Uterus (tissue), 2 donors: ENCODE results near the gene HIVEP2.

ENCODE experiments used
- CTCF ChIP-seq, 4 experiments: fragments of 200-600 bp in 2 of 4; fragments of 450-650 bp in 2 of 4; sonication (generic) in 2 of 4; IDR thresholded peaks; one replicate each; pipeline ENCODE4 v1.5.1; 2016 to 2019; ENCODE audit warnings: antibody characterized with exemption in 4 of 4, mild to moderate bottlenecking in 2 of 4, moderate library complexity in 1 of 4
- POLR2A ChIP-seq, 2 donors: fragments of 450-650 bp; IDR thresholded peaks; one replicate each; pipeline ENCODE4 v1.6.1; 2016; ENCODE audit warnings: antibody characterized with exemption in 2 of 2, mild to moderate bottlenecking in 1 of 2, moderate library complexity in 1 of 2

- TF ChIP-seq CTCF (IDR thresholded peaks at IDR 0.05) (no peak), POLR2A (IDR thresholded peaks at IDR 0.05) (no peak)
These were observed 114.8 kb downstream of the HIVEP2 start for GRCh38 chr6:142830116-142830710.
